NCI-H1092 (cell line): ENCODE data around the gene MYBPC3.
"Not testable (repeated sequence)": the region's sequence is repeated elsewhere in the genome, so short reads cannot be mapped to it uniquely, and the experiment has no call there.

ENCODE experiments used
- DNase-seq: peaks from one replicate; lab custom pipeline; 2025; lab: John Stamatoyannopoulos, UW

Gene MYBPC3

DNA sequence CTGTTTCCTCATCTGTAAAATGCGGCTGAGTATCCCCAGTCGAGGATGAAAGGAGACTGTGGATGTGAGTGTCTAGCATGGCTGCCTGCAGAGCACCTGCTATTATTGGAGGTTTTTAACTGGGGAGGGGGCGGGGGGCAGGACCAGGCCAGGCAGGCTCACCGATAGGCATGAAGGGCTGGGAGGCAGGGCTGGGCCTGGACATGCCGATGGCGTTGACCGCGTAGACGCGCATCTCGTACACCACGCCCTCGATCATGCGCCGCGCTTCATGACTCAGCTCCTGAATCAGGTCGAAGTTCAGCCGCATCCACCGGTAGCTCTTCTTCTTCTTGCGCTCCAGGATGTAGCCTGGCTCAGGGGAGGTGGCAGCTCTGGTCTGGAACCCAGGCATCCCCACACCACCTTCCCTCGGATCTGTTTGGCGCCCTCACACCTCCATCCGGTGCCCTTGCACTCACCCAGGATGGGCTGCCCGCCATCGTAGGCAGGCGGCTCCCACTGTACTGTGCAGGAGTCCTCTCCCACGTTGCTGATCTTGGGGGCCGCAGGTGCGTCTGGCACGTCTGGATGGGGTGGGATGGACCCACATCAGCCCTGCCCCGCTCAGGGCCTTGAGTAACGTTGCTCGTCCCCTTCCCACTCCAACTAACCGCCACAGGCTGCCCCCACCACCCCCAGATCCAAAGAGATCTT lies 15.1 kb downstream of the MYBPC3 start:
- DNase-seq = no peak

DNA sequence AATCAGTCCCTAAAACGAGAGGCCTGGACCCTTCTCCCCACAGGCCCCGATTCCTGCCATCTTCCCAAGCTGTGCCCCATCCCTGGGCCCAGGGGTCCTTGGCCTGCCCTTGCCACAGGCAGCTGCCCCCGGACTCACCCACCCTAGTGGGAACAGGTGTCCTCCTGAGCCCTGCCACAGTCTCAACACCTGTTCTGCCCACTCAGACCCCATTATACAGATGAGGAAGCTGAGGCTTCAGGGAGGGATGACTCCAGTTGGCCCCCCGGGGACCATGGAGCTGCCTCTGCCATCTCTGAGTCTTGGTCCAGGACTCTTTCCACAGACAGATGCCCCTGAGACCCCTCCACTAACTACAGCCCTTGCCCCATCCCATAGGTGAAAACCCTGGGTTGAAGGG lies 15.9 kb downstream of the MYBPC3 start:
- no peak for DNase-seq

DNA sequence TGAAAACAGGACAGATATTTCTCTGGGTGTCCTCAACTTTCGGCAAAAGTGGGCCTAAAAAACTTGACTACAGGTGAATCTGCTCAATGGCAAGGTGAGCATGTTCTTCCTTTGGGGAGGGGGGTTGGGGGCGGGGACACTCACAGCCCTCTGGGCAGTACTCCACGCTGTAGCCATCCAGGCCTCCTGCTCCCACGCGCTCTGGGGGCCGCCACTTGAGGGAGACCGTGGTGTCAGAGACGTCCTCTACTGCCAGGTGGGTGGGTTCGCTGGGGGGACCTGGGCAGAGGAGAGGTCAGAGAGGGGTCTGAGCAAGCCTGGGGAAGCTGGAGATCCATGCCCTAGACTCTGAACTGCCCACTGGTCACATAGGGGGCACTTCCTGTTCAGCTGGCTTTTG lies 16.8 kb downstream of the MYBPC3 start:
- DNase-seq = no peak

GRCh38 chr11:47334699-47335411 lies 17.6 kb downstream of the MYBPC3 start:
- not testable (repeated sequence) for DNase-seq

GRCh38 chr11:47333886-47334443 lies 18.5 kb downstream of the MYBPC3 start:
- DNase-seq = no peak

GRCh38 chr11:47333526-47333845 lies 19.0 kb downstream of the MYBPC3 start:
- no peak for DNase-seq

DNA sequence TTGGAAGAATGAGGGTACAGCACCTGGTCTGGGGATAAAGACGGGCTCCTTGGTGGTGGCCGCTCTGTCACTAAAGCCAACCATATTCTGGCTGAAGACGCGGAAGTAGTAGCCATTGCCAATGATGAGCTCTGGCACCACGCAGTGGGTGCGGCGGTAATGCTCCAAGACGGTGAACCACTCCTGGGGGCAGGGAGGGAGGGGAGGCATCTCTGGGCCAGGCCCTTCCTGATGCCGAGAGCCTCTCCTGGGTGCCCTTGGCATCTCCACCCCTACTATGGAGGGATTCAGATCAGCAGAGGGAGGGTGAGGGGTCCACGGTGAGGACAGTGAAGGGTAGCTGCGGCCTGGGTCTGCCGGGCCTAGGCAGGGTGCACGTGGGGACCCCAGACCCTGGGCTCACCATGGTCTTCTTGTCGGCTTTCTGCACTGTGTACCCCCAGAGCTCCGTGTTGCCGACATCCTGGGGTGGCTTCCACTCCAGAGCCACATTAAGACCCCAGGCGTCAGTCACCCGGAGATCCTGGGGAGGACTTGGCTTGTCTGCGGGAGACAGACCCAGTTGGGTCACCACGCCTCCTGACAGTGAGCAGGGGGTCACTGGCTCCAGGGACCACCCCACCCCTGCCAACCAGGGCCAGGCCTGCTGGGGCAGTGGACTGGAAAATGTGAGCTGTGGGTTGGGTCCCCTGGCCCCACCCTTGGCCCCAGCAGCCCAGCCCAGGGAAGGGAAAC lies 19.5 kb downstream of the MYBPC3 start:
- DNase-seq = no peak

DNA sequence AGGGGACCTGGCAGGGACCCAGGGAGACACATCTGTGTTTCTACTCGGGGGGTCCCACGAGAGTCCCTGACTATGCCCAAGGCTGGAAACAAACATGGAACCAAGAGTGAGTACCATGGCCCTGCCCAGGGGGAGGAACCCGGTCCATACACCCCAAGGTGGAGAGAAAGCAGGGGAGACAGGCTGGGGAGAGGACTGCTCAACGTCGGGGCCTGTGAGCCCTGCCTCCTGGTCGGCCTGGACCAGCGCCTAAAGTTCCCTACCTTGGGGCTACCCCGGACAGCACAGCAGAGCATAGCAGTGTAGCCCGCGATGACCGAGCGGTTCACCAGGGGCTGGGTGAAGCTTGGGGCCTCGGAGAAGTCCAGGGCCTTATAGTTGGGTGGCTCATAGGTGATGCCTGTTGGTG lies 20.2 kb downstream of the MYBPC3 start:
- DNase-seq = no peak

DNA sequence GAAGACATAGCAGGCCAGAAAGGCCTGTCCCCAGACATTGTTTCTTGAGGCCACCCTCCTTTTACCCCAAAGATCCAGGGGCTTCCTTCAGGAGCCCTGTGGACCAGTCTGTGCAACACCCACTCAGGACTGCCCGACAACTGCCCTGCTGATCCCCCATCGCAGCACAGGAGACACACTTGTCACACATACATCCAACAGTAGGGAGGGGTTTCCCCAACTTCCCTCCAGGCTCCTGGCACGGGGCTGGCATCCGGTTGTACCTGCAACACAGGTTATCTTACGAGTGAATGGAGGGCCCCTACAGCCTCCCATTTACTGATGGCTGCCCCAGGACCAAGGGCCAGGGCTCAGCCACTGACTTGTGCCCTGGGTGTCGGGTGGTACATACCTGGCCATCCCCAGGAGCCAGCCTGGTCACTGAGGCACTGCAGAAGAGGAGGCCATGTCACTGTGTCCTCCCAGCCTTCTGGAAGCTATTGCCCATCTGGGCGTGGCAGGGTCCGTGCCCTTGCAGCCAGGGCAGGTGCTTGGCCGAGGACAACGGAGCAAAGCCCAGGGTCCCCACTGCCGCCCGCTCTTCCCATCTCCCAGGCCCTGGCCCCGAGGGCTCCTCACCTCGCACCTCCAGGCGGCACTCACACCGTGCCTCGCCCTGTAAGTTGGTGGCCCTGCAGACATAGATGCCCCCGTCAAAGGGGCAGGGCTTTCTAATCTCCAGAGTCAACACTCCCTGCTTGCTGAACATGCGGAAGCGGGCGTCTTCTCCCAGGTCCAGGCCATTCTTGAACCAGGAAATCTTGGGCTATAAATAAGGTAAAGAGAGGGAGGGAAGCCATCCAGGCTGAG lies 20.8 kb downstream of the MYBPC3 start:
- no peak for DNase-seq

DNA sequence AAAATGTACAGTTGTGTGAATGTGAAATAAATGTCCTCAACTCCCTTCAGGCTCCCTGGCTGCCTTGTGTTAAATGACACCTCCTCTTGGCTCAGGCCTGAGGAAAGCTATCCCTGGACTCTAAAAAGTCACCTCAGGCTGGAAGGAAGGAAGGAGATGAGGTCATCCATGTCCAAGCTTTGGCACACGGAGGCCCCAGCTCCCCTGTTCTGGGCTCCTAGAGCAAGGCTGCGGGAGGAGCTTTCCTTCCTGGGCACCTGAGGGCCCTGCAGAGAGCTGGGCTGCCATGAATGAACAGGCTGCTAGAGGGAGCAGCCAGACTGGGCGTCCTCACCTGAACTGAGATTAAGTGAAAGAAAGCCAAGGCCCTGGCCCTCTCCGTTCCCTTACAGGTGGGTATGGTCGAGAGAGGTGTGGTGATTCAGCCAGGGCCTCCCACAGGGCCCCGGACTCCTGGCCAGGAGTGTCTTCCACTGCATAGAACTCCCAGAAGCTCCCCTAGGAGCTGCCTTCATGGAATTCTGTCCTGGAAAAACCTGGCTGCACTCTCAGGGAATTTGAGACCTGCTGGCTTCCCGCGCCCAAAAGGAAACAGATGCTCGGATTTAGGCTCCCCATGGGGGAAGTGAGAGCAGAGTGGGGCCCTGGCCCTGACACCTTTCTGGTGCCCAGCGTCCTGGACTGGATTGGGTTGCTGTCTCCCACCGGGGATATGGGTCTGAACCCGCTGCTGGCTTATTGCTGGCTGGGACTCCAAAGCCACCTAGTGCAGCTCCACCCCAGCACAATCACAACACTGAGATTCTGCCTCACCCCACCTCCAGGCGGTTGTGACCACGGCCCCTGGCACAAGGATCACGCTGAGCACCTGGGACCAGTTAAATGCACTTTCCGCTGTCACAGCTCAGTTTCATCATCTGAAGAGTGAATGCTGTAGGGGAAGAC lies 22.2 kb downstream of the MYBPC3 start:
- no peak for DNase-seq

GRCh38 chr11:47329431-47329986 lies 23.0 kb downstream of the MYBPC3 start:
- no peak for DNase-seq

DNA sequence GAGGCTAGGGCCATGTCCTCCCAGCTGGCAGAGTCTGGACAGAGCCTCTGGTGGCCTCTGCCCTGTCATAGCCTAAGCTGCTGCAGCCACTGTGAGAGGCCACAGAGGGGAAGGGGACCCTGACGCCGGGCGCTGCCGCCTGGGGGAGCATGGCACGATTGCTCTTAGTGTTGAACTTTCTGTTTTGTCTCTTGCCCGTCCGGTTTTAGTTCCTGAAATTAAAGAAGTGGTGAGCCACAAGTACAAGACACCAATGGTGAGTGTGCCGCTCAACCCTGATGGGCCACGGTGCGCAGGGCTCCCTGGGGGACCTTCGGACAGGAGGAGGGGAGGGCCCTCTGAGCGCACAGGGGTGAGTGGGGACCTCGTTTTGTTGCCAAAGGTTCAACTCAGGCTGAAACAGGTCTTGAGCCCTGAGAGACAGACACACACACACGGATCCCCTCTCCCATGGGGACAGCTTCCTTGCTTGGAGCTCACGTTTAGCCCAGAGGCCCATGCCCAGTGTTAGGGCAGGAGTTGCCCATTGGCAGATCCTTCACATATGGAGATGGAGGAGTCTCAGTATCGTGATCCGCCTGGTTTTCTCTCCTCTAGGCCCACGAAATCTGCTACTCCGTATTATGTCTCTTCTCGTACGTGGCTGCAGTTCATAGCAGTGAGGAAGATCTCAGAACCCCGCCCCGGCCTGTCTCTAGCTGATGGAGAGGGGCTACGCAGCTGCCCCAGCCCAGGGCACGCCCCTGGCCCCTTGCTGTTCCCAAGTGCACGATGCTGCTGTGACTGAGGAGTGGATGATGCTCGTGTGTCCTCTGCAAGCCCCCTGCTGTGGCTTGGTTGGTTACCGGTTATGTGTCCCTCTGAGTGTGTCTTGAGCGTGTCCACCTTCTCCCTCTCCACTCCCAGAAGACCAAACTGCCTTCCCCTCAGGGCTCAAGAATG lies 23.8 kb downstream of the MYBPC3 start:
- no peak for DNase-seq

DNA sequence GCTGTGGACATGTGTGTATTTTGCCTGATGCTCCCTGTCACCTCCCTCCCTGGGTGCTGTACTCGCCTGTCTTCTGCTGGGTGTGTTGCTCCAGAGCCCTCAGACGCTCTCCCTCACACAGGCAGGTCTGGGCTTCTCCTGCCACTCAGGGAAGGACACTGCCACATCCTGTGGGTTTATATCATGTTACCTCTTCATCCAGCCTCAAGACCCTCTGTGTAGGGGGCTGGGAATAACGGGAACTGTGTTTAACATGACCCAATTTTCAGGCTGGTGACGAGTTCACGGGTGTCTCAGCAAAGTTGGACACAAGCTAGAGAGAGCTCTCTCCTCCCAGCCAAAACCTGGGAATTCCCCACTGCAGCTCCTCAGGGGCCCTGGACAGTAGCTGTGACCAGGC lies 24.6 kb downstream of the MYBPC3 start:
- DNase-seq = no peak

DNA sequence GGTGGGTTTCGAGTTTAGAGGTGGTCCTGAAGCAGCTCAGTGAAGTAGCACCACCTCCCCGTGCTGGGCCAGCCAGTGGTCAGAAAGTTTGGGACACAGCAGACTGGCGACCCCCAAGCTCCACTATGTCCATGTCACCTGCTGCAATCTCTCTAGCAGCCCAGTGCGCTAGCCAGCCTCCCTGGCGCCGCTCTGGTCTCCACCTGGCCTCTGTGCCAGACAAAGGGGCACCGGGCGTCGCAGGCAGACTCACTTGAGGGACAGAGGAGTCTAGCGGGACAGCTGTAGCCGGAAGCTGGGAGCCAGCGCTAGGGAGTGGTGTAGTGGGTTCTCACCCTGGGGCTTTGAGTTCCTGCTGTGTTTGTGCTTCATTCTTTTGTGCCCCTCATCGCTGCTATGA lies 25.5 kb downstream of the MYBPC3 start:
- DNase-seq = peak; percentile 27

GRCh38 chr11:47326198-47326597 lies 26.3 kb downstream of the MYBPC3 start:
- DNase-seq = no peak

DNA sequence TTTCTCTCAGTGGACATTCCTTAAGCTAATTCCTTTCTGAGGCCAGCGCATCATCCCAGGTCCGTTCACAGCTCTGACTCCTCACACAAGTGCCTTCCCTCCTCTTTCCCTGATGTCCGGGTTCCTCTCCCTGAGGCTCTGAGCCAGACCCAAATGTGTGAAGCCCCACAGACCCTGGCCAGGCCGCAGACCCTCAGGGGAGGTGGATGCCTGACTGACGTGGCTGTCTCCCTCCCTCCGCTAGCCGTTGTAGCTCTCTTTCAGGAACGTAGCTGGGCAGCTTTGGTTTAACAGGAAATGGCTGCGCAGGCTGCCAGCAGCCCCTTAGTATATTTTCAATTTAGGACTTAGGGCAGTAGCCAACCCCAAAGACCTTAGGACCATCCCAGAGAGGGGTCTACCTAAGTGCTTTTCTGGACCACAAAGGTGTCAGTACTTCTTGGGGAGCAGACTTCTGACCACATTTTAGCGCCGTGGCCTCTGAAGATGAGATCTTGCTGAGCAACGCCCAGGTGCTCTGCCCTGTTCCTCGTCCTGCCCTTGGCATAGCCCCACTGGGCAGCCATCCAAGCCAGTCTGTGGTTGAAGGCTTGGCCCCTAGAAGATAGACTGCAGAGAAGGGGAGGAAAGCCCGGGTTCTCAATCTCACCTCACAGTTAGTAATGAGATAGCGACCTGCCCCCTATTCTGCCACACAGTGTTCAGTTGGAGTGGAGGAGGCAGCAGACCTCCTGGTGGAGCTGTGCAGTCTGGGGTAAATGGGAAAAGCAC lies 27.0 kb downstream of the MYBPC3 start:
- peak; percentile 18 for DNase-seq

- no peak for DNase-seq
Observed at GRCh38 chr11:47324520-47324919, 28.0 kb downstream of the MYBPC3 start.

- no peak for DNase-seq
Observed at GRCh38 chr11:47318166-47318565, 34.3 kb downstream of the MYBPC3 start.
